ENCODE data around the gene C11orf58. TPM values are rescaled to one million over a fixed set of nuclear protein-coding genes. Genes with fewer than 3 reads are reported as not detected.

C11orf58 gene
- total RNA-seq, 1 donor from 2014 or later = 154 TPM

DNA sequence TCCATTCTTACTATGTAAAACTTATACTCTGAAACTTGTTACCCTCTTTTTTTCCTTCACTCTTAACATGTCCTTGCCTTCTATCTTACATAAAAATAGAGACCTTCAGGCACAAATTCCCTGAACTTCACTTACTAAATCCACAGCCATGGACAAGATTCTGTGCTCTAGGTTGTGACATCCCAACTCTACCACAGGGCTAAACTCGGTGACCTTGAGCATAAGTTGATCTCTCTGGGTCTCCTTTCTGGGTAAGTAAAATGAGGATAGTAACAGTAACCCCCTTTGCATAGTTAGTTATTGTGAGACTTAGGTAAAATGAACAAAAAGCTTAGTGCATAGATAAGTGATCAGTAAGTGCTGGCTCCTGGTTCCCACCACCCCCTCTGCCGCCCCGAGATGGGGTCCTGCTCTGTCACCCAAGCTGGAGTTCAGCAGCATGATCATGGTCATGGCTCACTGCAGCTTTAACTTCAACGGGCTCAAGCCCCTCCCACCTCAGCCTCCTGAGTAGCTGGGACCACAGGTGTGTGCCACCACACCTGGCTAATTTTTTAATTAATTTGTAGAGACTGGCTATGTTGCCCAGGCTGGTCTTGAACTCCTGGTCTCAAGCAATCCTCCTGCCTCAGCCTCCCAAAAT lies 20.1 kb downstream of the C11orf58 start:
- TF ChIP-seq, protein P1, sequence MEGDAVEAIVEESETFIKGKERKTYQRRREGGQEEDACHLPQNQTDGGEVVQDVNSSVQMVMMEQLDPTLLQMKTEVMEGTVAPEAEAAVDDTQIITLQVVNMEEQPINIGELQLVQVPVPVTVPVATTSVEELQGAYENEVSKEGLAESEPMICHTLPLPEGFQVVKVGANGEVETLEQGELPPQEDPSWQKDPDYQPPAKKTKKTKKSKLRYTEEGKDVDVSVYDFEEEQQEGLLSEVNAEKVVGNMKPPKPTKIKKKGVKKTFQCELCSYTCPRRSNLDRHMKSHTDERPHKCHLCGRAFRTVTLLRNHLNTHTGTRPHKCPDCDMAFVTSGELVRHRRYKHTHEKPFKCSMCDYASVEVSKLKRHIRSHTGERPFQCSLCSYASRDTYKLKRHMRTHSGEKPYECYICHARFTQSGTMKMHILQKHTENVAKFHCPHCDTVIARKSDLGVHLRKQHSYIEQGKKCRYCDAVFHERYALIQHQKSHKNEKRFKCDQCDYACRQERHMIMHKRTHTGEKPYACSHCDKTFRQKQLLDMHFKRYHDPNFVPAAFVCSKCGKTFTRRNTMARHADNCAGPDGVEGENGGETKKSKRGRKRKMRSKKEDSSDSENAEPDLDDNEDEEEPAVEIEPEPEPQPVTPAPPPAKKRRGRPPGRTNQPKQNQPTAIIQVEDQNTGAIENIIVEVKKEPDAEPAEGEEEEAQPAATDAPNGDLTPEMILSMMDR (IDR thresholded peaks at IDR 0.05; ENCODE audit: unreplicated experiment) = no peak
- H3K4me1 Mint-ChIP-seq = no peaks in the 10 kb centered on the region
- no peaks in the 10 kb centered on the region for H3K9me3 Mint-ChIP-seq
- DNase-seq (ENCODE audit: low spot score in 2 of 2, unreplicated experiment in 2 of 2) = no peak
- H3K4me3 Mint-ChIP-seq = no peak overlapping the region
- H3K27me3 Mint-ChIP-seq (ENCODE audit: low read depth) = no peaks in the 10 kb centered on the region
- H3K36me3 Mint-ChIP-seq = peaks cover 25% of the 10 kb centered on the region
- peak overlapping the region; percentile 26 for H3K27ac Mint-ChIP-seq

GRCh38 chr11:16759857-16760508 lies 21.5 kb downstream of the C11orf58 start:
- TF ChIP-seq, protein P1 (IDR thresholded peaks at IDR 0.05; ENCODE audit: unreplicated experiment) = no peak
- no peak for DNase-seq (ENCODE audit: low spot score in 2 of 2, unreplicated experiment in 2 of 2)
- Mint-ChIP-seq H3K9me3 (no peaks in the 10 kb centered on the region), H3K4me3 (no peak overlapping the region), H3K4me1 (no peaks in the 10 kb centered on the region), H3K36me3 (peaks cover 17% of the 10 kb centered on the region), H3K27me3 (ENCODE audit: low read depth) (no peaks in the 10 kb centered on the region), H3K27ac (peak overlapping the region; percentile 11)

DNA sequence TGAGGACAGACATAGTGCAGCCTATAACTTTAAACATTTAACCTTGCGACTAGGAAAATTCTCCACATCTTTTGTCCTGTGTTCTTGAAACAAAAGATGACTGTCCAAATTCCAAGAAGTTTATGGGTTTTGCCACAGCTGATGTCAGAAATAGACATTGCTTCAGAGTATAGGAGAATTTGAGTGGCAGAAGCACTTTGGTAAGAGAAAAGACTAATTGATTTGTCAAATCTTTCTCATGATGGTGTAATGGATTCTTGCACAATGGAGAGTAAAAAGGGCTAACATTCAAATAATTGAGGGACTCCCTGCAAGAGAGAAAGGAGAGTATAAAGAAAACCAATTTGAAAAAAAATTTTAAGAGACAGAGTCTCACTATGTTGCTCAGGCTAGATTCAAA lies 25.3 kb downstream of the C11orf58 start:
- Mint-ChIP-seq H3K36me3 (peaks cover 5% of the 10 kb centered on the region), H3K27me3 (ENCODE audit: low read depth) (no peaks in the 10 kb centered on the region), H3K9me3 (no peaks in the 10 kb centered on the region), H3K4me1 (no peaks in the 10 kb centered on the region), H3K4me3 (no peak overlapping the region), H3K27ac (no peak overlapping the region)
- TF ChIP-seq, protein P1 (IDR thresholded peaks at IDR 0.05; ENCODE audit: unreplicated experiment) = no peak
- no peak for DNase-seq (ENCODE audit: low spot score in 2 of 2, unreplicated experiment in 2 of 2)

DNA sequence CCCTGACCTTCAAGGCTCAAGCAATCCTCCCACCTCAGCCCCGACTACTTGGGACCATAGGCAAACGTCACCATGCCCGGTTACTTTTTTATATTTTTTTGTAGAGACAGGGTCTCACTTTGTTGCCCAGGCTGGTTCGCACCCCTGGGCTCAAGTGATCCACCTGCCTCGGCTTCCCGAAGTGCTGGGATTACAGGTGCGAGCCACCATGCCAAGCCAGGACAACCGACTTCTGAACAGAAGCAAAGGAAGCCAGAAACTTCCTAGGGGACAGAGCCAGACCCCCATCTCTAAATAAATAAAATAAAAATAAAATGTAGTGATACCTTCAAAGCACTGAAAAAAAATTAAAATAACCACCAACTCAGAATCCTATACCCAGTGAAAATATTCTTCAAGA lies 26.4 kb downstream of the C11orf58 start:
- Mint-ChIP-seq H3K27me3 (ENCODE audit: low read depth) (no peaks in the 10 kb centered on the region), H3K9me3 (no peaks in the 10 kb centered on the region), H3K4me3 (no peak overlapping the region)

GRCh38 chr11:16767137-16767536 lies 28.7 kb downstream of the C11orf58 start:
- DNase-seq (ENCODE audit: low spot score in 2 of 2, unreplicated experiment in 2 of 2) = no peak
- Mint-ChIP-seq H3K9me3 (no peaks in the 10 kb centered on the region), H3K4me1 (no peaks in the 10 kb centered on the region), H3K27me3 (ENCODE audit: low read depth) (no peaks in the 10 kb centered on the region), H3K4me3 (no peak overlapping the region), H3K36me3 (no peaks in the 10 kb centered on the region), H3K27ac (no peak overlapping the region)
- TF ChIP-seq, protein P1 (IDR thresholded peaks at IDR 0.05; ENCODE audit: unreplicated experiment) = no peak

More for the DNA sequence above, 26.4 kb downstream of the C11orf58 start:
- no peak for DNase-seq (ENCODE audit: low spot score in 2 of 2, unreplicated experiment in 2 of 2)
- H3K27ac Mint-ChIP-seq = no peak overlapping the region
- no peaks in the 10 kb centered on the region for H3K36me3 Mint-ChIP-seq
- TF ChIP-seq, protein P1 (IDR thresholded peaks at IDR 0.05; ENCODE audit: unreplicated experiment) = no peak
- H3K4me1 Mint-ChIP-seq = no peaks in the 10 kb centered on the region

All from mesothelial cell of epicardium (in vitro differentiated cells).